NCI-H82 treated with DMSO at 0.1 percent for 48 hours (cell line): ENCODE data around the gene GAS6.

Experiments used
- DNase-seq: peaks from one replicate; lab custom pipeline; 2025; ENCODE audit not compliant: unreplicated experiment; lab: John Stamatoyannopoulos, UW

The GAS6 gene

GRCh38 chr13:113781571-113781970, 82.3 kb downstream of the GAS6 start:
- no peak for DNase-seq

- DNase-seq = no peak
Measured at GRCh38 chr13:113777311-113778260, 86.3 kb downstream of the GAS6 start.

GRCh38 chr13:113776231-113777125, 87.4 kb downstream of the GAS6 start:
- DNase-seq = no peak

GRCh38 chr13:113775451-113776145, 88.3 kb downstream of the GAS6 start:
- DNase-seq = no peak

GRCh38 chr13:113774177-113775107, 89.4 kb downstream of the GAS6 start:
- DNase-seq = no peak

- no peak for DNase-seq
Measured at GRCh38 chr13:113771709-113772331, 92.1 kb downstream of the GAS6 start.

GRCh38 chr13:113770937-113771336, 92.9 kb downstream of the GAS6 start:
- no peak for DNase-seq
